ENCODE data around the gene ADAMTS3. TPM values are rescaled to one million over a fixed set of nuclear protein-coding genes. Genes with fewer than 3 reads are reported as not detected.

Gene ADAMTS3
- total and polyA plus RNA-seq, 8 donors = 0.13 to 6.8 (median 0.24) TPM; not detected in 2

- H3K27ac ChIP-seq = no peak overlapping the region
- no peaks in the 10 kb centered on the region for H3K9me3 ChIP-seq
- WGBS, 5 donors = 94 to 98% (median 96%) methylated on average over 3 of the region's 3 CpGs
- H3K4me1 ChIP-seq = no peaks in the 10 kb centered on the region
- DNase-seq = no peak
- intact Hi-C loops (cut with DNase I; ENCODE audit: low total_unique reads) = no loop called here
- no peaks in the 10 kb centered on the region for H3K27me3 ChIP-seq
- H3K36me3 ChIP-seq = no peaks in the 10 kb centered on the region
- TF ChIP-seq POLR2AphosphoS5 (IDR thresholded peaks at IDR 0.05) = no peak
- TF ChIP-seq EP300 (IDR thresholded peaks at IDR 0.05) = no peak
- TF ChIP-seq POLR2A (IDR thresholded peaks at IDR 0.05) = no peak
- no peak for TF ChIP-seq CTCF (IDR thresholded peaks at IDR 0.05)
- no peak overlapping the region for H3K4me3 ChIP-seq
Observed at GRCh38 chr4:72531322-72531721, 37.7 kb downstream of the ADAMTS3 start.

- no peaks in the 10 kb centered on the region for H3K9me3 ChIP-seq
- intact Hi-C loops (cut with DNase I; ENCODE audit: low total_unique reads) = no loop called here
- no peak for DNase-seq
- no peak overlapping the region for H3K27ac ChIP-seq
- no peak overlapping the region for H3K4me3 ChIP-seq
- 88 to 99% (median 95%) methylated on average over 3 of the region's 3 CpGs for WGBS, 5 donors
- no peak for TF ChIP-seq POLR2AphosphoS5 (IDR thresholded peaks at IDR 0.05)
- no peak for TF ChIP-seq EP300 (IDR thresholded peaks at IDR 0.05)
- no peak for TF ChIP-seq POLR2A (IDR thresholded peaks at IDR 0.05)
- no peak for TF ChIP-seq CTCF (IDR thresholded peaks at IDR 0.05)
- peaks cover 0 to 8% (median 3%) of the 10 kb centered on the region in 4 donors for H3K4me1 ChIP-seq
- no peaks in the 10 kb centered on the region for H3K36me3 ChIP-seq
- no peaks in the 10 kb centered on the region for H3K27me3 ChIP-seq
Observed at GRCh38 chr4:72529148-72529822, 39.7 kb downstream of the ADAMTS3 start.

- intact Hi-C loops (cut with DNase I; ENCODE audit: low total_unique reads) = no loop called here
- WGBS, 5 donors = 55 to 68% (median 58%) methylated on average over 2 of the region's 2 CpGs
- no peaks in the 10 kb centered on the region for H3K9me3 ChIP-seq
- DNase-seq = no peak
- H3K27ac ChIP-seq = no peak overlapping the region
- no peak overlapping the region for H3K4me3 ChIP-seq
- H3K36me3 ChIP-seq = no peaks in the 10 kb centered on the region
- TF ChIP-seq POLR2A (IDR thresholded peaks at IDR 0.05) (no peak), POLR2AphosphoS5 (IDR thresholded peaks at IDR 0.05) (no peak), CTCF (IDR thresholded peaks at IDR 0.05) (no peak), EP300 (IDR thresholded peaks at IDR 0.05) (no peak)
- H3K4me1 ChIP-seq = peaks cover 0 to 8% (median 3%) of the 10 kb centered on the region in 4 donors
- no peaks in the 10 kb centered on the region for H3K27me3 ChIP-seq
Observed at GRCh38 chr4:72527038-72527646, 41.9 kb downstream of the ADAMTS3 start.

- peak in 1 of 2 donors; percentile 72 for DNase-seq
- Histone ChIP-seq H3K27me3 (no peaks in the 10 kb centered on the region), H3K27ac (no peak overlapping the region), H3K4me3 (no peak overlapping the region), H3K36me3 (no peaks in the 10 kb centered on the region), H3K4me1 (peaks cover 0 to 8% (median 3%) of the 10 kb centered on the region in 4 donors), H3K9me3 (no peaks in the 10 kb centered on the region)
- TF ChIP-seq CTCF (IDR thresholded peaks at IDR 0.05) = no peak
- no peak for TF ChIP-seq POLR2AphosphoS5 (IDR thresholded peaks at IDR 0.05)
- no peak for TF ChIP-seq POLR2A (IDR thresholded peaks at IDR 0.05)
- no peak for TF ChIP-seq EP300 (IDR thresholded peaks at IDR 0.05)
- WGBS, 5 donors = 0 to 33% (median 15%) methylated on average over 2 of the region's 2 CpGs
- intact Hi-C loops (cut with DNase I; ENCODE audit: low total_unique reads) = no loop called here
Observed at GRCh38 chr4:72525938-72526337, 43.1 kb downstream of the ADAMTS3 start.

Data from stomach (tissue), 9 donors.